GM19099 (cell line): ENCODE data around the gene TSPAN14.

Experiments used
- POLR2A ChIP-seq: IDR thresholded peaks from 3 replicates; pipeline ENCODE4 v1.6.1; 2011; ENCODE audit warnings: low read depth; ENCODE audit not compliant: insufficient read length; ENCODE audit errors: extremely low read depth

Gene TSPAN14

DNA sequence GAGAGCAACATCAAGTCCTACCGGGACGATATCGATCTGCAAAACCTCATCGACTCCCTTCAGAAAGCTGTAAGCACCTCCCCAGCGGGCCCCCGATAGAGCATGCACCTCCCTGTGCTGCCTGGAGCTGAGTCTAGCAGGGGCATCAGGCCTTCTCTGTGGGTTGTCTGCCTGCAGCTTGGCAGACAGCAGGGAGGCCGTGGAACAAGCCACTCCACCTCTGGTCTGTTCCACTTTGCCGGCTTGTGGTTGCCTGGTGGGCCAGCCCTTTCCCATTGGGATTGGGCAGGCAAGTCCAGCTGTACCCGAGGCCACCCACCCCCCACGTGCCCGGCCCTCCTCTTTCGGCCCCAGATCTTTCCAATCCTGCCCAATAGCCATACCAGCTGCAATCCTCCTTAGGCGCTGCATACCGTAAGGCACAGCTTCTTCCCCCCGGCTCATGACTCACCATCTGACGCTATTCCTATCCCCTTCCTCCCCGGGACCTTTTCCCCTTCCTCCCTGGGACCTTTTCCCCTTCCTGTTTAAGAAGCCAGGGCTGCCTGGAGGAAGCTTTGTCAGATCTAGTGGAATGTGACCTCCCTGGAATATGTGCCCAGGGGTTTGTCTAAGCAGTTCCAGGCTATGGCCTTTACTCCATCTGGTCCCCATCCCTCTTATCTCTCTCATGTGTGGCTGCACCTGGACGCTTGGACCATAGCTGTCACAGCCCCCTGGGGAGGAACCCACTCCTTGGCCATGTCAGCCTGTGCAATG lies 55.5 kb downstream of the TSPAN14 start:
- TF ChIP-seq POLR2A, result no peak

DNA sequence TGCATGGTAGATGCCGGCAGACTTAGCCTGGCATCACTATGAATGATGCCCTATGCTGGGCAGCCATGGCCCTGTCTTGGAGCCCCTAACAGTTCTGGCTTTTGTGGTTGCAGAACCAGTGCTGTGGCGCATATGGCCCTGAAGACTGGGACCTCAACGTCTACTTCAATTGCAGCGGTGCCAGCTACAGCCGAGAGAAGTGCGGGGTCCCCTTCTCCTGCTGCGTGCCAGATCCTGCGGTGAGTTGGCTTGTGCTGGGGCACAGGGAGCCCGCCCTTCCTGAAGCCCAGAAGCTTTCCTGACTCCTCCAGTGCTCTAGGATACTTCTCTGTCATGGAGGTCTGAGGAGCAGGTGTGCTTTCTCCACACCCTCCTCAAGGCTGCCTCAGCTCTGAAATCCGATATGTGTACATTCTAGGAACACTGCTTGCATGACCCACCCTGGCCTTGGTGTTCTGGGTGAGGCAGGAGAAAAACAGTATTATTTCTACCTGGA lies 58.0 kb downstream of the TSPAN14 start:
- no peak for TF ChIP-seq POLR2A

DNA sequence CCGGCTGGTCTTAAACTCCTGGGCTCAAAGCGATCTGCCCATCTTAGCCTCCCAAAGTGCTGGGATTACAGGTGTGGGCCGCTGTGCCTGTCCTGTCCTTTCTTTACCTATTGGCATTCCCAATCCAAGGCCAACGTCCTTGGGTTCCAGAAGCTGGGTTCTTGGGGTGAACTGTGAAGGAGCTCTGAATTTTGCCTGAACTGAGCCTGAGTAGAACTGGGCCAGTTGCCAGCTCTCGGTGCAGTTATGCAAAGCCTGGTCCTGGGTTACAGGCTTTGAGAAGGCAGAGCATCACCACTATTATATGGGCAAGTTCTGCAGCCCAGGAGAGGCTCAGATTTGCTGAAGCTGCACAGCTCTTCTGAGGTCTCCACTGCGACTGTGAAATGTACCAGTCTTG lies 59.0 kb downstream of the TSPAN14 start:
- no peak for TF ChIP-seq POLR2A

DNA sequence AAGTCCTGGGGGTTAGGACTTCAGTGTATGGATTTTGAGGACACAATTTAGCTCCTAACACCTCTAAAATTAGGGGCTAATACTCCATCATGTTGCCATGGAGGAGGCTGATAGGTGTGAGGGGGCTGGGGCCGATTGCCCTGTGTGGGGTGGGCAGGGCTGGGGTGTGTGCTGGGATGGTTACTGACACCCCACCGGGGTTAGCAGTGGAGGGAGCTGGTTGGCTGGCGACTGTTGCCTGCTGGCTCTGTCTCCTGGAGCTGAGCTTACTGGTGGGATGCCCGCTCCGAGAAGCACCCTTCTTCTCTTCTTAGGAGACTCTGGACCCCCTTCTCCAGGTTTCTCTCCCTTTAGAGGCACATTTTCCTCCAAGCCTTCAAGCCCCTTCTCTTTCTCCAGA lies 61.4 kb downstream of the TSPAN14 start:
- no peak for TF ChIP-seq POLR2A

DNA sequence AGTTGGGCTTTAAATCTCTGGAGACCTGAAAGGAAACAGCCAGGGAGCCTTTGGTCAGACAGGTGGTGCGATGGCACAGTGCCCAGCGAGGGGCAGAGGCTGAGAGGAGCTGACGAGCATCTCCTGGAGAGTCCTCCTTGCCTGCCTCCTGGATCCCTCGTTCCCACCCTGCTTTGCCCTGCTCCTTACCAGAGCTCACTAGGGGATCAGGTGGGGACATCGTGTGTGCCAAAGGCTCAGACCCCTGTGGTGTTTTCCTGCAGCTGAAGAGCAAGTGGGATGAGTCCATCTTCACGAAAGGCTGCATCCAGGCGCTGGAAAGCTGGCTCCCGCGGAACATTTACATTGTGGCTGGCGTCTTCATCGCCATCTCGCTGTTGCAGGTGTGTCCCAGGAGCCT lies 61.8 kb downstream of the TSPAN14 start:
- no peak for TF ChIP-seq POLR2A

DNA sequence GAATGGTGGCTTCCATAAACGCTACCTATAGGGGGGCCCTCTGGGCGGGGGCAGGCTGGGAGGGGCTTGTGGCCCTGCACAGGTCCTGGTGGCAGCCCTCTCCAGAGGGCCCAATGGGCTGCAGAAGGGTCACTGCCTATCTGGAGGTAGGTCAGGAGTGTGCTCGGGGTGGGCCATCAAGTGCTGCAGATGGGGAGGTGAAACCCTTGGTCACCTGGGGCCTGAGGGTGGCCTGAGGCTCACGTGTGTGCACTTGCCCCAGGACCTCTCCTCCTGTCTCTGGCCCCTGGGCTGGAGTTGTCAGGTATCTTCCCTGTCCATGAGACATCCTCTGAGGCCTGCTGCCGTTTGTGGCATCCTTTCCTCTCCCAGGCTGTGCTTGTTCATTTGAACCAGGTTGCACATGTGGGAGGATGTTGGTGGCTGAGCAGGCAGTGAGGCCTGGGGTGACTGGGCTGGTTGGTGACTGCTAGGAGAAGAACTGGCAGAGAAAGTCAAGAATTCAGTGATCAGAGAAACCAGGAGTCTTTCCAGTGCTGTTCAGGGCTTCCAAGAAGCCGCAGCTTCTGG lies 62.5 kb downstream of the TSPAN14 start:
- no peak for TF ChIP-seq POLR2A

DNA sequence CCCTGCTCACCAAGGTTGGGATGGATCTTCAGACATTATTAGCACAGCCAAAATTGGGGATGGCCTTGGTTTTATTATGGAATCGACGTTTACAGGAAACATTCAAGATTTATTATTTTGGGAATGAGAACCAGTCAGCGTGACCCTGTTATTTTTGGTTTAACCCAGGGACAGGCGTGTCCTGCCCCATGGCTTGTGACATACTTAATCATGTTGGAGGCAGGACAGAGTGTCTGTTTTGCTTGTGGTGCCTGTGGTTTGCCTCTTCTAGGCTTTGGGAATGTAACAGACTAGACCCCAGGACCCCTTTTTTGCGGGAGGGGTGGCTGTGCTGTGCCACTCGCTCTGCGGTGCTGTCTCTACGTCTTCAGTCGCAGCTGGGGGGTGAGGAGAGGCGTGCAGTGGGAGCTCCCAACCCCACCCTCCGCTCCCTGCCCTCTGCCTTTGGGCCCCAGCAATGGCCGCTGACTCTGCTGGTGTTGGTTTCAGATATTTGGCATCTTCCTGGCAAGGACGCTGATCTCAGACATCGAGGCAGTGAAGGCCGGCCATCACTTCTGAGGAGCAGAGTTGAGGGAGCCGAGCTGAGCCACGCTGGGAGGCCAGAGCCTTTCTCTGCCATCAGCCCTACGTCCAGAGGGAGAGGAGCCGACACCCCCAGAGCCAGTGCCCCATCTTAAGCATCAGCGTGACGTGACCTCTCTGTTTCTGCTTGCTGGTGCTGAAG lies 63.5 kb downstream of the TSPAN14 start:
- no peak for TF ChIP-seq POLR2A

DNA sequence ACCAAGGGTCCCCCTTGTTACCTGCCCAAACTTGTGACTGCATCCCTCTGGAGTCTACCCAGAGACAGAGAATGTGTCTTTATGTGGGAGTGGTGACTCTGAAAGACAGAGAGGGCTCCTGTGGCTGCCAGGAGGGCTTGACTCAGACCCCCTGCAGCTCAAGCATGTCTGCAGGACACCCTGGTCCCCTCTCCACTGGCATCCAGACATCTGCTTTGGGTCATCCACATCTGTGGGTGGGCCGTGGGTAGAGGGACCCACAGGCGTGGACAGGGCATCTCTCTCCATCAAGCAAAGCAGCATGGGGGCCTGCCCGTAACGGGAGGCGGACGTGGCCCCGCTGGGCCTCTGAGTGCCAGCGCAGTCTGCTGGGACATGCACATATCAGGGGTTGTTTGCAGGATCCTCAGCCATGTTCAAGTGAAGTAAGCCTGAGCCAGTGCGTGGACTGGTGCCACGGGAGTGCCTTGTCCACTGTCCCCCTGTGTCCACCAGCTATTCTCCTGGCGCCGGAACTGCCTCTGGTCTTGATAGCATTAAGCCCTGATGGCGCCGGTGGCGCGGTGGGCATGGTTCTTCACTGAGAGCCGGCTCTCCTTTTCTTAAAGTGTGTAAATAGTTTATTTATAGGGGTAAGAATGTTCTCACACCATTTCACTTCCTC lies 64.2 kb downstream of the TSPAN14 start:
- TF ChIP-seq POLR2A, result no peak

DNA sequence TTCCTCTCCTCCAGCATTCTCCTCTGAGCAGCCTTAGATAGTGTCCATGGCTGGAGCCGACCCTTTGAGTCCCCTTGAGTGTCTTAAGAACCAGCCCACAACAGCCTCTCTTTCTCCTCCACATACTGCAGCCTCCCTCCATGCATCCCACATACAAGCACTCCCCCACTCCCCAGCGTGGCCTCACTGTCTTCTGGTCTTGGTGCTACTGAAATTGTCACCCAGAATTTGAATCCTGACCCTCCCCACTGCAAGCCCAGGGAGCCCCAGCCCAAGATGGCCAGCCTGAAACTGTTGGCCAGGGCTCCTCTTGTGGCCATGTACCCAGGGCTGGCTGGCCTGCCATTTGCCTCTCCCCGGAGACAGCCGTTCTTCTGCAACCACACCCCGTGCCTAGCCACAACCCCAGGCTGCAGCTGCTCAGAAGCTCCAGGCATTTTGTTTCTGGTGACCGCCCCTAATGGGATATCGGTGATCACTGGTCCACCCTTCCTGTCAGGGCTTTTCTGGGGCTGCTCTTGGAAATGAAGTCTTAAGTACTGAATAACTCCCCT lies 64.8 kb downstream of the TSPAN14 start:
- TF ChIP-seq POLR2A, result no peak

DNA sequence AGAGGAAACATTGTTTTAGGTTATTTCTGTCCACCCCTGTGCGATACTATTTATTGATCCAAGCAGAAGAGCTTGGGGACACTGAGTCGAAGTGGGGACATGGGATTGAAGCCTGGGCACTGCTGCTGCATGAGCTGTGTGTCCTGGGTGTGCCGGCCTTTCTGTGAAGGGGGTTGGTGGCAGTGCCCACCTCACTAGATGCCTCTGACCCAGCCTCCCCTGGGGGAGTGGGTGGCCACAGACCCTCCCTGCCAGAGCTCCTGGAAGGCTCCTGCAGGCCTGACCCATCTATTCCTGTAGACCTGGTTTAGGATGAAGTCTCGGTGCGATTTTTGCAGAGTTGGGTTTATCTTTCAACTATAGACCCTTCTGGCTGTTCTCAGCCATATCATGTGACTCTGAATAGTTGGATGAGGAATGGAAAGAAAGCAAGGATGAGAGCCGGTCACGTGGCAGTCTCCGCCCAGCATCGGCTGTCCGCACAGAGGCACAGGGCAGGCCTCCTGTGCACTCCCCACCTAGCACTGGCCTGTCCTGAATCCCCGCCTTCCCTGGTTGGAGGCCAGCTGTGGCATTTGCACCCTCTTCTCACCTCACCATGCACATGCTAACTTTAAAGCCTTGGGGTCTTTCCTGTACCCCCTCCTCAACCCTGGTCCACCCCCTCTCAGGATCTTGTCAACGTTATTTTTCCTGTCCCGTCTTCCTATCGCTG lies 66.0 kb downstream of the TSPAN14 start:
- no peak for TF ChIP-seq POLR2A

DNA sequence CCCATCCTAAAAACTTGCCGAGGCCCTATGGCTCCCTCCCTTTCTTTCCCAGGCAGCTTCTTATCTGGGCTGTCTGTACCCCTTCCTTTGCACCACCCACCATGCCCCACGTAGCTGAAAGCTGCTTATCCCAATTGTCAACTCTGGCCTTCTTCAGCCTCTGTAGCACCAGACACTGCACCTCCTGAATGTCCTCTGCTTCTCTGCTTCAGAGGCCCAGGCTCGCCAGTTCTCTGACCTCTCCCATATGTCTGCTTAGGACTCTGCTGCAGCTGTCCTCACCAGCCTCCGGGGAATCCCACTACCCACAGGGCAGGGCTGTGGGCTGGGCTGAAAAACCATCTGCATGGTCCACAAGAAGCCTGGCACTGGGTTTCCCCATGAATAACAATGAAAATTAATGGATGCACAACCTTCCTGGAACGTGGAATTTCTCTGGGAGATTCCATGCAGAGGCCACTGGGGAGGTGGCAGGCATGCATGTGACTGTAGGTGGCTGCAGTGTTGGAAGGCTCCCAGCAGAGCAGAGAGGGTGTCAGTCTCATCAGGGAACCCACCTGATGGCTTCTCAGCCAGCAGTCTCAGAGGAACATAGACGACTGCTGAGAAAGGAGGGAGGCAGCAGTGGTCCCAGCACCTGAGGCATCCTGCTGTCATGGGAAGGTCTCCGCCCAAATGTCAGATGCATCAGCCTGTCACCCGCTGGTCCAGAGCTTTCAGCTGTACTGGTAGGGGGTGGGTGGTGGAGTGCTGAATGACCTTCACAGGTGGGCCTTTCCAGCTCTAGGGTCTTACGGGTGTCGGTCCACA lies 66.8 kb downstream of the TSPAN14 start:
- TF ChIP-seq POLR2A, result no peak

DNA sequence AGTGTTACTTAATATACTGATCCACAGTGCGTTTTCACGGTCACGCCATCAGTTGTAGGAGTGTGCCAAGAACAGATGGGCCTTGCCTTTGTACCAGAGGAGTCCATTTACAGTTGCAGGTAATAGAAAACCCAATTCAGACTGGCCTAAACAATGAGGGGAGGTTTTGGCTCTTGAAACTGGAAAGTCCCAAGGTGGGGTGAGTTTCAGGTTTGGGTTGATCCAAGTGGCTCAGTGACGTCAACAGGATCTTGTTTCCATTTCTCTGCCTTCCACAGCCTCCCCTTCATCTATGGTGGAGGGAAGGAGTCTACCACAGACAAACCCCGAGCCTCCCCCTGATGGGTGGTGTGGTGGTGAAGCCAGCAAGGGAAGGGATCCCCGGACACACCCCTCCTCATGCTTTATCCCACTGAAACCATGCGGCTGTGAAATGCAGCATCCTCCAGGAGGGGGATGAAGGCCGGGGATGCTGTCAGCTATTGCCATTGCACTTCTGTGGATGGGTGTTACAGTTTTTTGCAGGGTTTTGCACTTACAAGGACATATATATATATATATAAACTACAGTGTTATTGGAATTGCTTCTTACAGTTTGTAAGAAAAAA lies 68.8 kb downstream of the TSPAN14 start:
- TF ChIP-seq POLR2A, result no peak

DNA sequence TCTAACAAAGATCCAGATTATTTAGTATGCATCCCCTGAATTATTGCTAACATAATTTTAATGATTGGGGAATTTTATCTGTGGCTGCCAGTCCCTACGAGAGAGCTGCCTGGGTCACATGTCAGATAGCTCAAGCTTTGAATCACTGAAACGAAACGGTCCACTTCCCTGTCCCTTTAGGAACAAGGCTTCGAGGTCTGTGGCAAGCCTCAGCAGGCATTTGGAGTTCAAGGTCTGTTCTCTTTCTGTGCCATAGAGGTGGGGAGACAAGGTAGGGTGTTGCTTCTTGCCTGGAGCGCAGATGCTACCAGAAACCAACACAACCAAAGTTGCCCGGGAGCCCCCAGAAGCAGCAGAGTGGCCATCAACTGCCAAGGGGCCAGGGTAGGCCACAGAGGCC lies 69.7 kb downstream of the TSPAN14 start:
- TF ChIP-seq POLR2A, result no peak
